SK-N-MC (cell line): ENCODE data around the gene CALHM2.
A peak's percentile ranks its signal among the peaks of the same experiment; 100 is the strongest.
"Not testable (repeated sequence)": the region's sequence is repeated elsewhere in the genome, so short reads cannot be mapped to it uniquely, and the experiment has no call there.

Experiments used
- DNase-seq: peaks from one replicate; pipeline ENCODE4 v3.0.0-alpha.2; 2011; ENCODE audit warnings: low read depth, low spot score
- H3K27ac ChIP-seq: fragments of 200-600 bp; sonication (generic); 2 replicates; pipeline ENCODE4 v1.5.1; 2016; ENCODE audit warnings: mixed run types
- H3K36me3 ChIP-seq: fragments of 200-600 bp; sonication (generic); 2 replicates; pipeline ENCODE4 v1.6.1; 2017; ENCODE audit warnings: antibody characterized with exemption, low read length, mixed read lengths; ENCODE audit not compliant: insufficient read depth
- H3K4me3 ChIP-seq: fragments of 200-600 bp; sonication (generic); 2 replicates; pipeline ENCODE4 v1.5.1; 2016
- H3K9ac ChIP-seq: fragments of 200-600 bp; sonication (generic); 2 replicates; pipeline ENCODE4 v1.8.0; 2017; ENCODE audit warnings: mixed run types, mixed read lengths; ENCODE audit not compliant: insufficient read length
- H3K9me3 ChIP-seq: fragments of 200-600 bp; sonication (generic); 2 replicates; pipeline ENCODE4 v1.6.1; 2017; ENCODE audit warnings: low read depth, mild to moderate bottlenecking, antibody characterized with exemption, low read length, moderate library complexity, mixed read lengths
- EZH2 ChIP-seq: fragments of 200-600 bp; sonication (generic); IDR thresholded peaks from one replicate; pipeline ENCODE4 v1.6.1; 2017; ENCODE audit warnings: antibody characterized with exemption
- FOXP2 ChIP-seq: optimal IDR thresholded peaks from 2 replicates; pipeline ENCODE3; 2011; ENCODE audit warnings: mild to moderate bottlenecking, moderate library complexity; ENCODE audit not compliant: insufficient read depth; ENCODE audit errors: extremely low read length, control extremely low read depth
- POLR2AphosphoS5 ChIP-seq: IDR thresholded peaks from 2 replicates; pipeline ENCODE4 v1.6.1; 2012; ENCODE audit warnings: mild to moderate bottlenecking, low read depth, low read length, borderline replicate concordance

CALHM2 gene

DNA sequence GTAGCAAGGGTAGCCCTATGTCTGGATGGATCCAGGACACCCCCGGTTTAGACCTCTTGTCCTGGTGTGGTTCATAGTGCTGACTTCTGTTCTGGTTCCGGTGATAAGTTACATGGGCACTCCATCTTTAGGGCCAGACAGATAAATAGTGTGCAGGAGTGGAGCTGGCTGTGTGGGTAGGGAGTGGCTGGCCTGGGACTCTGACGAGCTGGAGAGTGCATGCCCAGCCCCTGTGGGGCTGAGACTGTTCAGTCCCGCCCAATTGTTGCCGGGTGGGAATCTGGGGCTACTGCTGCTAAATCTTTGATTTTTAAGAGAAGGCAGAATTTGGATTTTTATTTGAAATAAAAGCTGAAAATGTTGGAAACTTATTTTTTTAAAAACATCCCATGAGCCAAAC, 28.4 kb downstream of the CALHM2 start:
- TF ChIP-seq FOXP2, result no peak
- no peak for TF ChIP-seq EZH2
- TF ChIP-seq POLR2AphosphoS5, result no peak
- Histone ChIP-seq H3K9me3 (no peaks in the 10 kb centered on the region), H3K9ac (no peak overlapping the region), H3K36me3 (peaks cover 63% of the 10 kb centered on the region; the same call in 1 of the 2 replicates), H3K4me3 (no peak overlapping the region), H3K27ac (no peak overlapping the region)
- no peak for DNase-seq

DNA sequence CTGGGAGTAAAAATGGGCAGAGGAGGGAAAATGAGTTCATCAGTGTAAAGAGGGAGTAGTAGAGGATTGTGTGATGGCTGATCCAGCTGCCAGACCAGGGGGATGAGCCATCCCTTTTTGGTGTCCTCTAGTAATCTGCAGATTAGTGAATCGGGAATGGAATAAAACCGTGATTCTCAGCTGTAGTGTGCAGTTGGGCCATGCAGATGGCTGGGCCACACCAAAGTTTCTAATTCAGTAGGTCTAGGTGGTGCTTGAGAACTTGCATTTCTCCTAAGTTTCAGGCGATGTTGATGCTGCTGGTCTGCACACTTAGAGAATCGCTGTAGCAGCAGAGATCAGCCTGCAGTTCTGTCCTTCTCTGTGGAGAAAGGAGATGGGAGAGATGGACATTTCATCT, 33.1 kb downstream of the CALHM2 start:
- H3K9me3 ChIP-seq, result no peaks in the 10 kb centered on the region
- no peak overlapping the region for H3K27ac ChIP-seq
- TF ChIP-seq FOXP2, result no peak
- TF ChIP-seq POLR2AphosphoS5, result no peak
- TF ChIP-seq EZH2, result no peak
- DNase-seq, result no peak
- H3K4me3 ChIP-seq, result no peak overlapping the region
- peaks cover 80% of the 10 kb centered on the region for H3K36me3 ChIP-seq
- H3K9ac ChIP-seq, result no peak overlapping the region

DNA sequence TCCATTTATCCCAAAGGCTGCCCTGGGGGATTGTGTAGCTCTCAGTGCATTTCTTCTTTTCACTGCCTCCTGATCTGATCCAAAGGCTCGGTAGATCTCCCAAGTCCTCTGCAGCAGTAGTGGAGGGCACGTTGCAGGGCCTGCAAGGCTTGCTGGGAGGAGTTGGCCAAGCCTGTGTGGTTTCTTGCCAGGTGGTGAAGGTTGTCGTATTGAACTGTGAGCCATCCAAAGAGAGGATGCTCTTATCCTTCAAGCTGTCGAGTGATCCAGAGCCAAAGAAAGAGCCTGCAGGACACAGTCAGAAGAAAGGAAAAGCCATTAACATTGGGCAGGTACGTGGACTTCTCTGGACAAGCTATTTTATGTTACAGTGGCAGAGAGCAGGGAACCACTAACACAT, 34.6 kb downstream of the CALHM2 start:
- peaks cover 81% of the 10 kb centered on the region for H3K36me3 ChIP-seq
- TF ChIP-seq FOXP2, result no peak
- TF ChIP-seq POLR2AphosphoS5, result no peak
- no peak for TF ChIP-seq EZH2

DNA sequence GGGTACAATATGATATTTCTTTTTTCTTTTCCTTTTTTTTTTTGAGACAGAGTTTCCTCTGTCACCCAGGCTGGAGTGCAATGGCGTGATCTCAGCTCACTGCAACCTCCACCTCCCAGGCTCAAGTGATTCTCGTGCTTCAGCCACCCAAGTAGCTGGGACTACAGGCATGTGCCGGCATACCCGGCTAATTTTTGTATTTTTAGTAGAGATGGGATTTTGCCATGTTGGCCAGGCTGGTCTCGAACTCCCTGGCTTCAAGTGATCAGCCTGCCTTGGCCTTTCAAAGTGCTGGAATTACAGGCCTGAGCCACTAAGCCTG, 35.1 kb downstream of the CALHM2 start:
- H3K36me3 ChIP-seq, result peaks cover 77% of the 10 kb centered on the region
- H3K27ac ChIP-seq, H3K9ac ChIP-seq, H3K9me3 ChIP-seq, H3K4me3 ChIP-seq, DNase-seq: not testable (repeated sequence)

More for the DNA sequence above, 34.6 kb downstream of the CALHM2 start:
- H3K27ac ChIP-seq, result no peak overlapping the region
- no peak overlapping the region for H3K4me3 ChIP-seq
- no peak for DNase-seq
- no peaks in the 10 kb centered on the region for H3K9me3 ChIP-seq
- no peak overlapping the region for H3K9ac ChIP-seq

DNA sequence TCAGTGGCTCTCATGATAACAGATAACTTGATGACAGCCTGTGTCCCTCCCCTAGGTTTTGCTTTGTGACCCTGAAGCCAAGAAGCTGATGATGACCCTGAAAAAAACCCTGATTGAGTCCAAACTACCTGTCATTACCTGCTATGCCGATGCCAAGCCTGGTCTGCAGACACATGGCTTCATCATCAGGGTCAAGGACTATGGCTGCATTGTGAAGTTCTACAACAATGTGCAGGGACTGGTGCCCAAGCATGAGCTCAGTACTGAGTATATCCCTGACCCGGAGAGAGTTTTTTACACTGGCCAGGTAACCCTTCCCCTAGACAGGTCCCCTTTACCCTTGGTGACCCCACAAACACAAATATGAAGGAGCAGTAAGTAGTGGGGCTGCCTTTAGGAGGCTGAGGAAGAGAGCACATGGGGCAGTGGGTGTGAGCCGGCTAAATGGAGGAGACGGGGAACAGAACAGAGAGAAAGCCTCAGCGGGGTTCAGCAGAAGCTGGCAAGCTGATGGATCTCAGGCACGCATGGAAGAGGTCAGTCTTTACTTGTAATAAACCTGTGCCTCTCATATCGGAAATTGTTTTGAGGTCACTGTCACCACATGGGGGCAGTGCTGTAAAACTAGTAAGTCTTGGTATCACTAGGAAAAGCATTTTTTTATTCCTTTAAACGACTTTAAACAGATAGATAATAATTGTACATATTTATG, 35.6 kb downstream of the CALHM2 start:
- Histone ChIP-seq H3K27ac (no peak overlapping the region), H3K4me3 (no peak overlapping the region), H3K9ac (no peak overlapping the region), H3K36me3 (peaks cover 78% of the 10 kb centered on the region), H3K9me3 (no peaks in the 10 kb centered on the region)
- no peak for TF ChIP-seq POLR2AphosphoS5
- no peak for TF ChIP-seq EZH2
- no peak for TF ChIP-seq FOXP2
- DNase-seq, result no peak

DNA sequence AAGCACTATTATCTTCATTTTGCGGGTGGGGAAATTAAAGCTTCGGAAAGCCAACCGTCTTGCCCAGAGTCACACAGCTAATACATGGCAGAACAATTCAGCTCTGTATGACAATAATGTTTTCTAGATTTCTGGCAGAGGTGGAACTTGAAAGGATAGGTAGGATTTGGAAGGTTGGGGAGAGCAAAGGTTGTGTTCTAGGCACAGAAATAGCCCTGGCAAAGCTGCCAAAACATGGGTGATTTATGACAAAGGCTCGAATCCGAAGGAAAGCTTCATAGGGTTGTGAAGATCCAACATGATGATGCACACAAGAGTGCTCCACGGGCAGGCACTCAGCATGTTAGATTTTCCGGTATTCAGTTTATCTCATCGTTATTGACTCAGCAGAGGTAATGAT, 36.6 kb downstream of the CALHM2 start:
- no peak overlapping the region for H3K27ac ChIP-seq
- TF ChIP-seq FOXP2 (no peak), POLR2AphosphoS5 (no peak), EZH2 (no peak)

DNA sequence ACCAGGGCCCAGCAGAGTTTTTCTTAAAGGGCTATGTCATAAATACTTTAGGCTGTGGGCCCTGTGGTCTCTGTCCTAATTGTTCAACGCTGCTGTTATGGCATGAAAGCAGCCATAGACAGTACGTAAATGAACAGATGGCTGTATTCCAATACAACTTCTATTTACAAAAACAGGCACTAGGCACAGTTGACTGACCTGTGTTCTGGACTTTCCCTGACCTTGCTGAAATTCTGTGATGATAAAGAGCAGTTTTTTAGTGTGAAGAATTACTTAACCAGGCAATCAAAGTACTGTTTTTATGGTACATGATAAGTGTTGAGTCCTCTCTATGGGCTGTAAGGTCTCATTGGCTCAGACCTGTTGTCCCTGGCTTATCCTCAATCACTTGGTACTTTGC, 38.6 kb downstream of the CALHM2 start:
- no peaks in the 10 kb centered on the region for H3K9me3 ChIP-seq
- no peak overlapping the region for H3K4me3 ChIP-seq
- DNase-seq, result no peak
- H3K27ac ChIP-seq, result no peak overlapping the region
- TF ChIP-seq FOXP2 (no peak), EZH2 (no peak), POLR2AphosphoS5 (no peak)
- H3K9ac ChIP-seq, result no peak overlapping the region
- H3K36me3 ChIP-seq, result peaks cover 65% of the 10 kb centered on the region

More for the DNA sequence above, 36.6 kb downstream of the CALHM2 start:
- H3K36me3 ChIP-seq, result peaks cover 77% of the 10 kb centered on the region
- H3K9ac ChIP-seq, result no peak overlapping the region
- DNase-seq, result no peak
- no peak overlapping the region for H3K4me3 ChIP-seq
- H3K9me3 ChIP-seq, result no peaks in the 10 kb centered on the region

DNA sequence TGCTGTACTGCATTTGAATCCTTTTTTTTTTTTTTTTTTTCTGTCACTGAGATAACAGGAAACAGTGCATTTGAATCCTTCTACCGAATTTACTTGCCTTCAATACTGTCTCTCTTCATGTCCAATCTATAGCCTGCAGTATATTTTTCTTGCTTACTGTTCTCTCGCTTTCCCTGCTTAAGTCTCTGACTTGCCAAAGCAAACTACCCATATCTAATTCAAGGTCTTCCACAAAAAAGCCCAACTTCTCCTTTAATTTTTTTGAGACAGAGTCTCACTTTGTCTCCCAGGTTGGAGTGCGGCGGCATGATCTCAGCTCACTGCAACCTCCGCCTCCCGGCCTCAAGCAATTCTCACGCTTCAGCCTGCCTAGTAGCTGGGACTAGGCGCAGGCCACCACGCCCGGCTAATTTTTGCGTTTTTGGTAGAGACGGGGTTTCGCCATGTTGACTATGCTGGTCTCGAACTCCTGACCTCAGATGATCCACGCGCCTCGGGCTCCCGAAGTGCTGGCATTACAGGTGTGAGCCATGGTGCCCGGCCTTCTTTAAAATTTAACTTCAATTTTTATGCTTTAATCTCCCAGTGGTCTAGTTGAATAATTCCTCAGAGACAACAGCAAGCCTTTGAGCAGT, 54.9 kb downstream of the CALHM2 start:
- Histone ChIP-seq H3K9me3 (no peaks in the 10 kb centered on the region), H3K36me3 (peaks cover 38% of the 10 kb centered on the region), H3K4me3 (peak overlapping the region; percentile 89), H3K9ac (peak overlapping the region; percentile 86), H3K27ac (no peak overlapping the region)
- DNase-seq, result no peak
- TF ChIP-seq FOXP2 (no peak), POLR2AphosphoS5 (no peak), EZH2 (no peak)

DNA sequence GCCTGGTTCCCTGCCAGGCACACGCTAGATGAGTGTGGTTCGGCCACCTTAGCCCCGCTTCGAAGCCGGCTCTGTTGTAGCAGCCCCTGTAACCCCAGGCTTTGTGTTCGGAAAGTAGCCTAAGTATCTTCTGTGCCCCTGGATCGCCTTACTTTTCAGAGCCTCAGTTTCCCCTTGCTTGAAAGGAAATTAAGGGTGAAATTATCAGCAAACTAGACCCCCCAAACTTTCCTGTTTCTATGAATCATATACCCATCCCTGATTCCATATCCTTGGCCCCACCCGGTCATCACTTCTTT, 55.4 kb downstream of the CALHM2 start:
- DNase-seq, result no peak
- peak overlapping the region; percentile 86 for H3K9ac ChIP-seq
- H3K9me3 ChIP-seq, result no peaks in the 10 kb centered on the region
- H3K27ac ChIP-seq, result no peak overlapping the region
- peak overlapping the region; percentile 89 for H3K4me3 ChIP-seq
- H3K36me3 ChIP-seq, result peaks cover 36% of the 10 kb centered on the region
- TF ChIP-seq EZH2 (no peak), POLR2AphosphoS5 (no peak), FOXP2 (no peak)
